ENCODE measurements around the gene ANAPC7.

The ANAPC7 gene

DNA sequence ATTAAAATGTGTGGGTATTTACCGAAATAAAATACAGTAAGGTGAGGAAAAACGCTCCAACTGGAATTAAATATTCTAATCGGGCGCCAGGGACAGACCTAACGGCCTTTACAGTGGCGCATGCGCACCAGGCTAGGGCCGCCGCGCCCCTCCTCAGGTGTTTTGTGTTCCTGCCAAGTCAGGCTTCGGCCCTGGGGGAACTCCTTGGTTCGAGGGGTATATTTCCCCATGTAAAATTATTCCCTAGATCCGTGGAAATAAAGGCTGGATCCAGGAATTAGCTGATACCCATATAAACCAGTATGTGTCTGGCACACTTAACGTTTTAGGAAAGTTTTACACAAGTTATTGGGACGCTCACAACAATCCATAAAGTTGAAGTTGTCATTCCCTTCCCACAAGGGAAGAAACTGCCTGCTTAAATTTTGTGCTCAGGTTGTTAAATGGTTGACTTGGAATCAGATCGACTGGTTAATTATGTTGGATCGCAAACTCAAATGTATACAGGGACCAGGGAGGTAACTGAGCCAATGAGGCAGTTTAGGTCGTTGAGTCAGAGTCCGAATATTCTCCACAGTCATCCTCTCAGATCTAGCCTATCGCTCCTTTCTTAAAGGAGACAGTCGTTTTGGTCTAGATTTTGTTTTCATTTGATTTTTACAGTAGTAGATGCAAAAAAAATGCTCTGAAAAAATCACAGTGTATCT lies 621 bp upstream of the ANAPC7 start:
- Histone ChIP-seq H4K8ac (ENCODE audit: low read length) (peak overlapping the region; percentile 66), H3K4ac (ENCODE audit: low read depth in 1 of 2, low read length in 2 of 2) (peak overlapping the region in 1 of 2 experiments; percentile 67), H3K4me2 (ENCODE audit: low read length, poor library complexity, severe bottlenecking) (peak overlapping the region; percentile 78), H3K9ac (ENCODE audit: low read length) (peak overlapping the region; percentile 100), H2BK15ac (ENCODE audit: low read depth, poor library complexity, severe bottlenecking) (no peak overlapping the region), H4K91ac (ENCODE audit: low read length) (no peak overlapping the region), H3K9me3 (ENCODE audit: control insufficient read depth, low read length) (no peaks in the 10 kb centered on the region), H2BK5ac (ENCODE audit: low read depth, low read length, poor library complexity, severe bottlenecking) (peak overlapping the region; percentile 5), H3K4me3 (ENCODE audit: insufficient read depth in 1 of 2, low read depth in 1 of 2, low read length in 2 of 2) (peak overlapping the region in 1 of 2 experiments; percentile 98), H2BK12ac (ENCODE audit: low read length in 2 of 2) (no peak overlapping the region), H2BK120ac (ENCODE audit: low read depth, low read length) (no peak overlapping the region), H3K27ac (ENCODE audit: low read length, poor library complexity, severe bottlenecking) (peak overlapping the region; percentile 95), H3K79me1 (replicated peaks; ENCODE audit: low read length, poor library complexity, severe bottlenecking) (no peaks in the 10 kb centered on the region), H2AK5ac (ENCODE audit: low read length, severe bottlenecking) (peak overlapping the region; percentile 81), H3K23ac (ENCODE audit: low read length in 2 of 2) (no peak overlapping the region), H3K27me3 (ENCODE audit: control insufficient read depth in 1 of 2, insufficient read depth in 1 of 2, low read length in 2 of 2) (no peaks in the 10 kb centered on the region), H3K18ac (ENCODE audit: low read depth in 1 of 2, low read length in 2 of 2) (peak overlapping the region; percentile 38 to 75), H3K4me1 (ENCODE audit: control insufficient read depth, insufficient read depth, low read depth, low read length) (peaks cover 8% of the 10 kb centered on the region), H3K36me3 (ENCODE audit: control insufficient read depth in 1 of 2, insufficient read depth in 2 of 2, low read depth in 1 of 2, low read length in 2 of 2) (peaks cover 8 to 16% of the 10 kb centered on the region in 2 experiments), H3K14ac (ENCODE audit: low read length in 2 of 2) (no peak overlapping the region), H2AFZ (ENCODE audit: low read depth, low read length) (peak overlapping the region; percentile 39)
- DNase-seq = peak; percentile 65
- WGBS = 19% methylated on average over 16 of the region's 21 CpGs

DNA sequence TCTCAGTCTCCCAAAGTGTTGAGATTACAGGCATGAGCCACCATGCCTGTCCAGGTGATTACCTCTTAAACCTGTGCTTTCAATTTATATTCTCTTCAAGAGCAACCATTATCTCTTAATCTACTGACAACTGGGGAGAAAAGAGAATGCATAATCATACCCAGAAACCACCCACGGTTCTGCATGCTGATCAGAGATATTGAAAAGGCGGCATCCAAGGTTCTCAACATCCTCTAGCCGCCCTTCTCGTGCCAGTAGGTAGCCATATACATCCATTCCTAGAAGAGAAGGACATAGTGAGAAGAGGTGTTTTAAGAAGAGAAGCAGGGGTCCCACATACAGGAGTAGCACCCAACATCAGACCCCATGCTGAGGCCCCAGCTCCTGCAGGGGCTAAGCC lies 20.8 kb downstream of the ANAPC7 start:
- Histone ChIP-seq H4K91ac (ENCODE audit: low read length) (no peak overlapping the region), H2BK12ac (ENCODE audit: low read length in 2 of 2) (no peak overlapping the region), H2BK120ac (ENCODE audit: low read depth, low read length) (no peak overlapping the region), H2AFZ (ENCODE audit: low read depth, low read length) (no peak overlapping the region), H3K4me2 (ENCODE audit: low read length, poor library complexity, severe bottlenecking) (no peak overlapping the region), H3K23ac (ENCODE audit: low read length in 2 of 2) (no peak overlapping the region), H3K27ac (ENCODE audit: low read length, poor library complexity, severe bottlenecking) (no peak overlapping the region), H3K14ac (ENCODE audit: low read length in 2 of 2) (no peak overlapping the region), H3K9ac (ENCODE audit: low read length) (no peak overlapping the region), H4K8ac (ENCODE audit: low read length) (no peak overlapping the region), H3K79me1 (replicated peaks; ENCODE audit: low read length, poor library complexity, severe bottlenecking) (peaks cover 30% of the 10 kb centered on the region), H3K4ac (ENCODE audit: low read depth in 1 of 2, low read length in 2 of 2) (no peak overlapping the region), H2BK15ac (ENCODE audit: low read depth, poor library complexity, severe bottlenecking) (no peak overlapping the region), H2BK5ac (ENCODE audit: low read depth, low read length, poor library complexity, severe bottlenecking) (no peak overlapping the region), H3K27me3 (ENCODE audit: control insufficient read depth in 1 of 2, insufficient read depth in 1 of 2, low read length in 2 of 2) (no peaks in the 10 kb centered on the region), H3K18ac (ENCODE audit: low read depth in 1 of 2, low read length in 2 of 2) (no peak overlapping the region), H3K9me3 (ENCODE audit: control insufficient read depth, low read length) (no peaks in the 10 kb centered on the region), H3K36me3 (ENCODE audit: control insufficient read depth in 1 of 2, insufficient read depth in 2 of 2, low read depth in 1 of 2, low read length in 2 of 2) (peaks cover 51 to 73% of the 10 kb centered on the region in 2 experiments), H3K4me1 (ENCODE audit: control insufficient read depth, insufficient read depth, low read depth, low read length) (peaks cover 1% of the 10 kb centered on the region), H2AK5ac (ENCODE audit: low read length, severe bottlenecking) (no peak overlapping the region), H3K4me3 (ENCODE audit: insufficient read depth in 1 of 2, low read depth in 1 of 2, low read length in 2 of 2) (no peak overlapping the region)
- WGBS = no CpG with 5 or more reads among the region's 4 CpGs
- DNase-seq = no peak

DNA sequence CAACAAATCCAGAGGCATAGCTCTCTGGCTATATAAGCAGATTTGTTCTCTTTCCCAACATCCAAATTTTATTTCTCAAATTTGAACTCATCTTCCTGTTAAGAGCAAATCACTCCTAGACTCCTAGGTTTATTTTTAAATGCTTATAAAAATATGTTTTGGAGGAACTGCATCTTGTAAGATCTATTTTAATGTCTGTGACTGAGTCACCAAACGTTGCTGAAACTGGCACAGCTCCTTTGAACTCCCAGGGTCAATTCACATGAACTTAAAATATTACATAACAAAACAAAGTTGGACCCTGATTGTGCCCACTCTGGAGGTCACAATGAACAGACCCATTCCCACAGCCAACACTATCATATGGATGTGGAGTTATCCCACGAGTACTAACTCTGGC lies 23.9 kb downstream of the ANAPC7 start:
- H3K4ac ChIP-seq (ENCODE audit: low read depth in 1 of 2, low read length in 2 of 2) = no peak overlapping the region
- H3K18ac ChIP-seq (ENCODE audit: low read depth in 1 of 2, low read length in 2 of 2) = no peak overlapping the region
- no peak overlapping the region for H2BK12ac ChIP-seq (ENCODE audit: low read length in 2 of 2)
- H3K4me1 ChIP-seq (ENCODE audit: control insufficient read depth, insufficient read depth, low read depth, low read length) = no peaks in the 10 kb centered on the region
- no peak overlapping the region for H2BK5ac ChIP-seq (ENCODE audit: low read depth, low read length, poor library complexity, severe bottlenecking)
- no peaks in the 10 kb centered on the region for H3K9me3 ChIP-seq (ENCODE audit: control insufficient read depth, low read length)
- no peak overlapping the region for H3K4me2 ChIP-seq (ENCODE audit: low read length, poor library complexity, severe bottlenecking)
- WGBS = 96% methylated on average over 2 of the region's 2 CpGs
- no peak overlapping the region for H2AFZ ChIP-seq (ENCODE audit: low read depth, low read length)
- H3K27ac ChIP-seq (ENCODE audit: low read length, poor library complexity, severe bottlenecking) = no peak overlapping the region
- H2BK120ac ChIP-seq (ENCODE audit: low read depth, low read length) = no peak overlapping the region
- no peaks in the 10 kb centered on the region for H3K27me3 ChIP-seq (ENCODE audit: control insufficient read depth in 1 of 2, insufficient read depth in 1 of 2, low read length in 2 of 2)
- no peak overlapping the region for H4K8ac ChIP-seq (ENCODE audit: low read length)
- no peak overlapping the region for H3K23ac ChIP-seq (ENCODE audit: low read length in 2 of 2)
- H3K9ac ChIP-seq (ENCODE audit: low read length) = no peak overlapping the region
- peaks cover 48 to 70% of the 10 kb centered on the region in 2 experiments for H3K36me3 ChIP-seq (ENCODE audit: control insufficient read depth in 1 of 2, insufficient read depth in 2 of 2, low read depth in 1 of 2, low read length in 2 of 2)
- no peak overlapping the region for H2BK15ac ChIP-seq (ENCODE audit: low read depth, poor library complexity, severe bottlenecking)
- H3K14ac ChIP-seq (ENCODE audit: low read length in 2 of 2) = no peak overlapping the region
- peaks cover 22% of the 10 kb centered on the region for H3K79me1 ChIP-seq (replicated peaks; ENCODE audit: low read length, poor library complexity, severe bottlenecking)
- H3K4me3 ChIP-seq (ENCODE audit: insufficient read depth in 1 of 2, low read depth in 1 of 2, low read length in 2 of 2) = no peak overlapping the region
- no peak overlapping the region for H4K91ac ChIP-seq (ENCODE audit: low read length)
- no peak for DNase-seq
- no peak overlapping the region for H2AK5ac ChIP-seq (ENCODE audit: low read length, severe bottlenecking)

DNA sequence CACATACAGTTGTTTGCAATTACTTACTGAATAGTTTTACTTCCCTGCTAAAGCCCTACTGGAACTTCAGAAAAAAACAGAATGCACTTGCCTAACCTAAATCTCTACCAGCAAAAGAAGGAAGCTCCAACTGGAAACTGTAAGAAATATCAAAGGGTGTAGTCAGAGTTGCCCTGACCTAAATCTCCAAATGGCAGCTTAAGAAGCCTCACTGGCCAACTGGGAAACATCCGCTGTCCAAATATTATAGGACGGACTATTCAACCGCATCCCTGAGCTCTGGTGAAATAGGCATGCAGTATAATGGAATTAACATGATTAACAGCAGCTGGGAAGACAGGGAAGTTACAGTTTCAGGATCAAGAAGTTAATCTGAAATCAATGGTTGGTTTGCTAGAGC lies 24.3 kb downstream of the ANAPC7 start:
- no peak overlapping the region for H2BK120ac ChIP-seq (ENCODE audit: low read depth, low read length)
- H3K18ac ChIP-seq (ENCODE audit: low read depth in 1 of 2, low read length in 2 of 2) = no peak overlapping the region
- no peak overlapping the region for H3K4me3 ChIP-seq (ENCODE audit: insufficient read depth in 1 of 2, low read depth in 1 of 2, low read length in 2 of 2)
- no peak overlapping the region for H2BK5ac ChIP-seq (ENCODE audit: low read depth, low read length, poor library complexity, severe bottlenecking)
- no peak overlapping the region for H2BK15ac ChIP-seq (ENCODE audit: low read depth, poor library complexity, severe bottlenecking)
- no peak overlapping the region for H2AFZ ChIP-seq (ENCODE audit: low read depth, low read length)
- H3K4ac ChIP-seq (ENCODE audit: low read depth in 1 of 2, low read length in 2 of 2) = no peak overlapping the region
- no peak overlapping the region for H2AK5ac ChIP-seq (ENCODE audit: low read length, severe bottlenecking)
- no peak overlapping the region for H3K4me2 ChIP-seq (ENCODE audit: low read length, poor library complexity, severe bottlenecking)
- H3K9ac ChIP-seq (ENCODE audit: low read length) = no peak overlapping the region
- no peaks in the 10 kb centered on the region for H3K9me3 ChIP-seq (ENCODE audit: control insufficient read depth, low read length)
- no peak overlapping the region for H4K8ac ChIP-seq (ENCODE audit: low read length)
- no peak overlapping the region for H2BK12ac ChIP-seq (ENCODE audit: low read length in 2 of 2)
- H4K91ac ChIP-seq (ENCODE audit: low read length) = no peak overlapping the region
- peaks cover 50 to 71% of the 10 kb centered on the region in 2 experiments for H3K36me3 ChIP-seq (ENCODE audit: control insufficient read depth in 1 of 2, insufficient read depth in 2 of 2, low read depth in 1 of 2, low read length in 2 of 2)
- H3K23ac ChIP-seq (ENCODE audit: low read length in 2 of 2) = no peak overlapping the region
- H3K79me1 ChIP-seq (replicated peaks; ENCODE audit: low read length, poor library complexity, severe bottlenecking) = peaks cover 23% of the 10 kb centered on the region
- H3K27ac ChIP-seq (ENCODE audit: low read length, poor library complexity, severe bottlenecking) = no peak overlapping the region
- no peak for DNase-seq
- H3K14ac ChIP-seq (ENCODE audit: low read length in 2 of 2) = no peak overlapping the region
- no peaks in the 10 kb centered on the region for H3K27me3 ChIP-seq (ENCODE audit: control insufficient read depth in 1 of 2, insufficient read depth in 1 of 2, low read length in 2 of 2)
- WGBS = 91% methylated on average over 3 of the region's 3 CpGs
- H3K4me1 ChIP-seq (ENCODE audit: control insufficient read depth, insufficient read depth, low read depth, low read length) = no peaks in the 10 kb centered on the region
